Karpas-422 (cell line): ENCODE data around the gene SLC23A2. TPM values are rescaled to one million over a fixed set of nuclear protein-coding genes. Genes with fewer than 3 reads are reported as not detected.
"Not testable (repeated sequence)": the region's sequence is repeated elsewhere in the genome, so short reads cannot be mapped to it uniquely, and the experiment has no call there.

Experiments used
- DNase-seq: peaks from one replicate; pipeline ENCODE4 v3.0.0-alpha.2; 2015
- H2AFZ ChIP-seq: fragments of 200-600 bp; sonication (generic); 2 replicates; pipeline ENCODE4 v1.6.1; 2014; ENCODE audit warnings: antibody characterized with exemption, low read length, mixed read lengths
- H3K27ac ChIP-seq: fragments of 200-600 bp; sonication (generic); 2 replicates; pipeline ENCODE4 v1.5.1; 2014; ENCODE audit warnings: mild to moderate bottlenecking, low read length, moderate library complexity
- H3K27me3 ChIP-seq: fragments of 200-600 bp; sonication (generic); 2 replicates; pipeline ENCODE4 v1.6.1; 2014; ENCODE audit warnings: low read length, mixed read lengths
- H3K36me3 ChIP-seq: fragments of 200-600 bp; sonication (generic); 2 replicates; pipeline ENCODE4 v1.6.1; 2014; ENCODE audit warnings: low read length, mixed read lengths; ENCODE audit not compliant: insufficient read depth
- H3K4me1 ChIP-seq: fragments of 200-600 bp; sonication (generic); 2 replicates; pipeline ENCODE4 v1.6.1; 2014; ENCODE audit warnings: mild to moderate bottlenecking, low read length, mixed read lengths
- H3K4me2 ChIP-seq: fragments of 200-600 bp; sonication (generic); 2 replicates; pipeline ENCODE4 v1.6.1; 2014; ENCODE audit warnings: low read length, low read depth, mild to moderate bottlenecking; ENCODE audit not compliant: poor library complexity, severe bottlenecking
- H3K4me3 ChIP-seq: fragments of 200-600 bp; sonication (generic); 2 replicates; pipeline ENCODE4 v1.5.1; 2014; ENCODE audit warnings: mild to moderate bottlenecking, antibody characterized with exemption, low read length, mixed read lengths
- H3K79me2 ChIP-seq: fragments of 200-600 bp; sonication (generic); 2 replicates; pipeline ENCODE4 v1.6.1; 2014; ENCODE audit warnings: mild to moderate bottlenecking, low read length, mixed read lengths
- H3K9ac ChIP-seq: fragments of 200-600 bp; sonication (generic); 2 replicates; pipeline ENCODE4 v1.6.0; 2014; ENCODE audit warnings: low read length
- H3K9me2 ChIP-seq: fragments of 200-600 bp; sonication (generic), shearing (Covaris generic); replicated peaks from 2 replicates; pipeline ENCODE4 v1.6.0; 2014; ENCODE audit warnings: mild to moderate bottlenecking, low read length, moderate library complexity; ENCODE audit not compliant: insufficient read depth
- H3K9me3 ChIP-seq: fragments of 300-700, 200-600 bp; sonication (generic); 2 replicates; pipeline ENCODE4 v1.6.1; 2014; ENCODE audit warnings: low read length, mixed read lengths
- H4K20me1 ChIP-seq: fragments of 200-600 bp; sonication (generic); 2 replicates; pipeline ENCODE4 v1.6.1; 2014; ENCODE audit warnings: mild to moderate bottlenecking, antibody characterized with exemption, low read length, low read depth; ENCODE audit not compliant: insufficient read depth
- total RNA-seq: library from RNA; depleted of rRNA; stranded (reverse); fragments of >200 nt; shearing (Covaris generic); gene quantifications from 2 replicates; pipeline ENCODE4 v1.2.3, GENCODE V29; 2014; ENCODE audit warnings: low replicate concordance

The SLC23A2 gene
- total RNA-seq, 1 experiment from 2014 or later = 49.2 TPM

GRCh38 chr20:5036828-5037227, 35.5 kb upstream of the SLC23A2 start:
- no peak for DNase-seq
- Histone ChIP-seq H4K20me1 (no peaks in the 10 kb centered on the region), H3K4me3 (no peak overlapping the region), H2AFZ (no peak overlapping the region), H3K27ac (no peak overlapping the region), H3K79me2 (no peaks in the 10 kb centered on the region), H3K36me3 (no peaks in the 10 kb centered on the region), H3K4me2 (no peak overlapping the region), H3K4me1 (peaks cover 11% of the 10 kb centered on the region), H3K9ac (no peak overlapping the region), H3K27me3 (no peaks in the 10 kb centered on the region), H3K9me2 (no peaks in the 10 kb centered on the region), H3K9me3 (no peaks in the 10 kb centered on the region)

- not testable (repeated sequence) for H3K27ac ChIP-seq, H3K27me3 ChIP-seq, H4K20me1 ChIP-seq, H3K4me2 ChIP-seq, H3K4me3 ChIP-seq, H3K4me1 ChIP-seq, H3K9me3 ChIP-seq, H3K79me2 ChIP-seq, H3K9me2 ChIP-seq, H2AFZ ChIP-seq, H3K36me3 ChIP-seq, H3K9ac ChIP-seq, DNase-seq
Measured at GRCh38 chr20:5035518-5035917, 34.2 kb upstream of the SLC23A2 start.

- Histone ChIP-seq H4K20me1 (no peaks in the 10 kb centered on the region), H3K4me3 (no peak overlapping the region), H3K9ac (no peak overlapping the region), H3K9me2 (no peaks in the 10 kb centered on the region), H3K9me3 (no peaks in the 10 kb centered on the region), H2AFZ (no peak overlapping the region), H3K27me3 (no peaks in the 10 kb centered on the region), H3K4me1 (no peaks in the 10 kb centered on the region), H3K79me2 (no peaks in the 10 kb centered on the region), H3K36me3 (no peaks in the 10 kb centered on the region), H3K4me2 (no peak overlapping the region), H3K27ac (no peak overlapping the region)
- no peak for DNase-seq
Measured at GRCh38 chr20:5033566-5033965, 32.3 kb upstream of the SLC23A2 start.

GRCh38 chr20:5031701-5032100, 30.4 kb upstream of the SLC23A2 start:
- not testable (repeated sequence) for H3K27me3 ChIP-seq, H4K20me1 ChIP-seq, H3K4me1 ChIP-seq, H3K9ac ChIP-seq, H3K9me3 ChIP-seq, H3K9me2 ChIP-seq, H2AFZ ChIP-seq, DNase-seq, H3K36me3 ChIP-seq, H3K4me2 ChIP-seq, H3K4me3 ChIP-seq, H3K27ac ChIP-seq, H3K79me2 ChIP-seq

GRCh38 chr20:5031206-5031557, 29.9 kb upstream of the SLC23A2 start:
- Histone ChIP-seq H3K9ac (no peak overlapping the region), H3K4me3 (no peak overlapping the region), H3K27ac (no peak overlapping the region), H4K20me1 (no peaks in the 10 kb centered on the region), H3K27me3 (no peaks in the 10 kb centered on the region), H3K36me3 (no peaks in the 10 kb centered on the region), H3K4me1 (no peaks in the 10 kb centered on the region), H3K9me2 (no peaks in the 10 kb centered on the region), H3K79me2 (no peaks in the 10 kb centered on the region), H3K9me3 (no peaks in the 10 kb centered on the region), H3K4me2 (no peak overlapping the region), H2AFZ (no peak overlapping the region)
- no peak for DNase-seq

- Histone ChIP-seq H3K9ac (no peak overlapping the region), H3K9me3 (no peaks in the 10 kb centered on the region), H3K4me1 (no peaks in the 10 kb centered on the region), H3K9me2 (no peaks in the 10 kb centered on the region), H3K27me3 (no peaks in the 10 kb centered on the region), H3K4me2 (no peak overlapping the region), H3K4me3 (no peak overlapping the region), H3K79me2 (no peaks in the 10 kb centered on the region), H3K36me3 (no peaks in the 10 kb centered on the region), H3K27ac (no peak overlapping the region), H4K20me1 (no peaks in the 10 kb centered on the region), H2AFZ (no peak overlapping the region)
- no peak for DNase-seq
Measured at GRCh38 chr20:5030348-5031205, 29.3 kb upstream of the SLC23A2 start.

GRCh38 chr20:5028258-5029059, 27.1 kb upstream of the SLC23A2 start:
- H3K4me1 ChIP-seq, H2AFZ ChIP-seq, H3K79me2 ChIP-seq, H3K9ac ChIP-seq, H3K27ac ChIP-seq, H3K27me3 ChIP-seq, H4K20me1 ChIP-seq, H3K4me3 ChIP-seq, H3K9me2 ChIP-seq, H3K4me2 ChIP-seq, H3K36me3 ChIP-seq, H3K9me3 ChIP-seq: not testable (repeated sequence)
- DNase-seq = peak; percentile 1

GRCh38 chr20:5024982-5025381, 23.7 kb upstream of the SLC23A2 start:
- no peaks in the 10 kb centered on the region for H3K79me2 ChIP-seq
- no peaks in the 10 kb centered on the region for H3K9me3 ChIP-seq
- no peak overlapping the region for H2AFZ ChIP-seq
- no peak overlapping the region for H3K4me2 ChIP-seq
- H3K36me3 ChIP-seq = no peaks in the 10 kb centered on the region
- no peak overlapping the region for H3K4me3 ChIP-seq
- H3K27ac ChIP-seq = no peak overlapping the region
- no peaks in the 10 kb centered on the region for H3K9me2 ChIP-seq
- no peaks in the 10 kb centered on the region for H3K27me3 ChIP-seq
- no peaks in the 10 kb centered on the region for H3K4me1 ChIP-seq
- H4K20me1 ChIP-seq = no peaks in the 10 kb centered on the region
- no peak for DNase-seq
- no peak overlapping the region for H3K9ac ChIP-seq
